GM12865 (cell line): ENCODE measurements around the gene GAREM2.

Experiments
- DNase-seq: peaks from one replicate; pipeline ENCODE4 v3.0.0; 2010; ENCODE audit warnings: low read depth
- H3K4me3 ChIP-seq: 2 replicates; pipeline ENCODE4 v1.5.1; 2011; ENCODE audit warnings: mild to moderate bottlenecking, low read depth, low read length, control low read depth
- TF ChIP-seq, protein P1 (sequence below): IDR thresholded peaks from 2 replicates; pipeline ENCODE4 v1.5.1; 2011; ENCODE audit warnings: low read length, control low read depth, low read depth, inconsistent platforms; ENCODE audit not compliant: insufficient read depth; ENCODE audit errors: missing control alignments

Gene GAREM2

DNA sequence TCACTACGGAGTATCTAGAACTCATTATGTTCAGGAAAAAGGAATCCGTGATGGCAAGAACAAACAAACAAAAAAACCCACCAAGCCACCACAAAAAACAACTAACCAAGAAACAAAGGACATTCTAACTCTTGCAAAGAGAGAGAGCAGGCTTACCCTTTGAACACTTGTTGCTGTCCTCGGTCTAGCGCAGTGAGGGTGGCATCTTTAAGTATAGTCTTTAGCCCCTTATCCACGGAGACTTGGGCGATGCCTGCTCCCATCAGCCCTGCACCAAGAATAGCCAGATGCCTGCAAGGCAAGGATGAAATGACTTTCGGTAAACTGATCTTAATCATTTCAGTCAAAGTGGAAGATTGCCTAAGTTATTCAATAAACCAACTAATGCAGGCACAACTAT lies 31.0 kb downstream of the GAREM2 start:
- no peak for DNase-seq
- H3K4me3 ChIP-seq = no peak overlapping the region
- TF ChIP-seq, protein P1, sequence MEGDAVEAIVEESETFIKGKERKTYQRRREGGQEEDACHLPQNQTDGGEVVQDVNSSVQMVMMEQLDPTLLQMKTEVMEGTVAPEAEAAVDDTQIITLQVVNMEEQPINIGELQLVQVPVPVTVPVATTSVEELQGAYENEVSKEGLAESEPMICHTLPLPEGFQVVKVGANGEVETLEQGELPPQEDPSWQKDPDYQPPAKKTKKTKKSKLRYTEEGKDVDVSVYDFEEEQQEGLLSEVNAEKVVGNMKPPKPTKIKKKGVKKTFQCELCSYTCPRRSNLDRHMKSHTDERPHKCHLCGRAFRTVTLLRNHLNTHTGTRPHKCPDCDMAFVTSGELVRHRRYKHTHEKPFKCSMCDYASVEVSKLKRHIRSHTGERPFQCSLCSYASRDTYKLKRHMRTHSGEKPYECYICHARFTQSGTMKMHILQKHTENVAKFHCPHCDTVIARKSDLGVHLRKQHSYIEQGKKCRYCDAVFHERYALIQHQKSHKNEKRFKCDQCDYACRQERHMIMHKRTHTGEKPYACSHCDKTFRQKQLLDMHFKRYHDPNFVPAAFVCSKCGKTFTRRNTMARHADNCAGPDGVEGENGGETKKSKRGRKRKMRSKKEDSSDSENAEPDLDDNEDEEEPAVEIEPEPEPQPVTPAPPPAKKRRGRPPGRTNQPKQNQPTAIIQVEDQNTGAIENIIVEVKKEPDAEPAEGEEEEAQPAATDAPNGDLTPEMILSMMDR = no peak

DNA sequence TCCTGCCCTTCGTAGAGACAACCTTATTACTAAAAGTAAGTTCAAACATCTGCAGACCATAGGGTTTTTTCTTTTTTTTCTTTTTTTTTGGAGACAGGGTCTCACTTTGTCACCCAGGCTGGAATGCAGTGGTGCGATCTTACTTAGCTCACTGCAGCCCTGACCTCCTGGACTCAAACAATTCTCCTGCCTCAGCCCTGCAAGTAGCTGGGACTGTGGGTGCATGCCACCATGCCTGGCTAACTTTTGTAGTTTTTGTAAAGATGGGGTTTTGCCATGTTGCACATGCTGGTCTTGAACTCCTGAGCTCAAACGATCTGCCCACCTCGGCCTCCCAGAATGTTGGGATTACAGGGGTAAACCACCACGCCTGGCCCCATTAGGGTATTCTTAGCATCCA lies 39.1 kb downstream of the GAREM2 start:
- TF ChIP-seq, protein P1 = no peak
- H3K4me3 ChIP-seq = no peak overlapping the region
- no peak for DNase-seq

DNA sequence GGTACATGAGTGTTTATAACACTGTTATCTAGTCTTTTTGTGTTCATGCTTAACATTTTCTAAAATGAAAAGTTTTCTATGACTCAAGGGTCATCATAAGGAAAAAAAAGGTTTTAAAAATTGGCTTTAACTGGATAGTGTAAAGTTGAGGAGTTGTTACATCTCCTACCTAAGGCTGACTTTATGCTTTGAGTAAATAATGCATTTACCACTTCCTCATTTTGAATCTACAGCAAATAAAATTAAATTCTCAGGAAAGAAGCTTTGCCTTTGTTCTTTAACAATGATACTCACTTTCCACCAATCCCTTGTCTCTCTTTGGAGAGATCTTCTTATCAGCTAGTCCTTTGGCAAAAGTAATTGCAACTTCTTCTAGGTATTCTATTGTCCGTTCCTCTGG lies 41.9 kb downstream of the GAREM2 start:
- no peak overlapping the region for H3K4me3 ChIP-seq
- TF ChIP-seq, protein P1 = no peak
- DNase-seq = no peak

DNA sequence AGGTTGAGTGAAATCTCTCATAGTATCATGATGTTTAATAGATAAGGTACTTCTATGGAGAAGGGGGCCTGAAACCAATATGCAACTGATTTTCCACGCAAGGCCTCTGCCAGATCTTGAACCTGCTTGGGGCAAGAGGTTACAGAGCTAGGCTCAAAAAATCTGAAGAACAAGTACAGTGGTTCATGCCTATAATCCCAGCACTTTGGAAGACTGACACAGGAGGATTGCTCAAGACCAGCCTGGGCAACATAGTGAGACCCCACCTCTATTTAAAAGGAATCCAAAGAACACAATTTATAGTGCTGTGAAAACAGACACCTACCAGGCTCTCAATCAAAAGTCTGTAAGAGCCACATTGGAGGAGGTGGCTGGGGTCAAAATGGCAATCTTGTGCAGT lies 42.9 kb downstream of the GAREM2 start:
- no peak overlapping the region for H3K4me3 ChIP-seq
- TF ChIP-seq, protein P1 = no peak
- no peak for DNase-seq

DNA sequence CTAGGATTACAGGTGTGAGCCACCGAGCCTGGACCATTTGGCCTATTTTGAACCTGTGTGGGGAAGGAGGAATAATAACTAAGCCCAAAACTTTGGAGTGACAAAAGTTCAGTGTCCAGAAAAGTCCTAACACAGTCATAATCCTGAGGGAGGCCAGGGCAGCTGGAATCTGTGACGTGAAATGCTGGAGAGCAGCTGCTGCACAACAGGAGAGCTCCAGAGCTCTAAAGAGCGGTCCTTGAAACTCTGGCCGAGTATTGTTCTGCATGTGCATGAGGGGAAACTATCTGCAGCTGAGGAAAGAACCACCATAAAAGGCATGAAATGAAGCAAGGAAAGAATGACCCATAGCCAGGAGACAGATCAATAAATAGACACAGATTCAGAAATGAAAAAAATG lies 43.7 kb downstream of the GAREM2 start:
- TF ChIP-seq, protein P1 = no peak
- DNase-seq = no peak
- H3K4me3 ChIP-seq = no peak overlapping the region

DNA sequence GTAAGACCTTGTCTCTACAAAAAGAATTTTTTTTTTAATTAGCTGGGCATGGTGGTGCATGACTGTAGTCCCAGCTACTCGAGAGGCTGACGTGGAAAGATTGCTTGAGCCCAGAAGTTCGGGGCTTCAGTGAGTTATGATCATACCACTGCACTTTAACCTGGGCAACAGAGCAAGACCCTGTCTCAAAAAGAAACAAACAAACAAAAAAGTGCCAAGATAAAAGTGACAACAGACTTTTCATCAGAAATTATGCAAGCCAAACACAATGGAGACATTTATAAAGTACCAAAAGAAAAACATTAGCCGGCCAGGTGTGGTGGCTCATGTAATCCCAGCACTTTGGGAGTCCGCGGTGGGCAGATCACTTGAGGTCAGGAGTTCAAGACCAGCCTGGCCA lies 44.8 kb downstream of the GAREM2 start:
- TF ChIP-seq, protein P1 = no peak
- no peak overlapping the region for H3K4me3 ChIP-seq
- DNase-seq = no peak

DNA sequence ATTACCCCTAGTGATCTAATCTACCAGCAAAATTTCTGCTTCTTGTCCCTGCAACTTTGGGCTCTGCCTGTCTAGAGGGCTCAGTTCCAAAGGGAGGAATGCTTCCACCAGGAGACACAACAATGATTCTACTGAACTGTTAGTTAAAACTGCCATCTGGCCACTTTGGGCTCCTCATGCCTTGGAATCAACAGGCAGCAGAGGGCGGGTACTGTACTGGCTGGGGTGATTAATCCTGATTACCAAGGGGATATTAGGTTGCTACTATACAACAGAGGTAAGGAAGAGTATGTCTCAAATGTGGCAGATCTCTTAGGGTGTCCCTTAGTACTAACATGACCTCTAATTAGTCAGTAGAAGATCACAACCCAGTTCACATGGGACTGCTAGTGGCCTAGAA lies 50.1 kb downstream of the GAREM2 start:
- TF ChIP-seq, protein P1 = no peak
- no peak for DNase-seq
- H3K4me3 ChIP-seq = no peak overlapping the region
